NCI-H2107 treated with DMSO at 0.1 percent for 48 hours (cell line): ENCODE results near the gene DAZL.

Source experiments
- DNase-seq: peaks from one replicate; lab custom pipeline; 2025; ENCODE audit not compliant: unreplicated experiment; lab: John Stamatoyannopoulos, UW

Gene DAZL

GRCh38 chr3:16546186-16547010 lies 58.8 kb downstream of the DAZL start:
- no peak for DNase-seq

- no peak for DNase-seq
These were observed 59.6 kb downstream of the DAZL start for GRCh38 chr3:16545413-16546185.

- DNase-seq: no peak
These were observed 61.9 kb downstream of the DAZL start for GRCh38 chr3:16543242-16543864.

- no peak for DNase-seq
These were observed 66.7 kb downstream of the DAZL start for GRCh38 chr3:16538507-16538906.

GRCh38 chr3:16536996-16537395 lies 68.2 kb downstream of the DAZL start:
- DNase-seq: no peak
